ENCODE measurements around the gene PDHX. TPM values are rescaled to one million over a fixed set of nuclear protein-coding genes. Genes with fewer than 3 reads are reported as not detected.

The PDHX gene
- total and polyA plus RNA-seq, 2 of the 4 experiments (the other 2 are of a cell fraction): 19.8 to 26.7 TPM

GRCh38 chr11:34988294-34989255 is 72.2 kb downstream of the PDHX start (continued):
- no peak for TF ChIP-seq RCOR1 (IDR thresholded peaks at IDR 0.05; ENCODE audit: insufficient replicate concordance, low read length)
- no peak for TF ChIP-seq FOS (IDR thresholded peaks at IDR 0.05; ENCODE audit: low read depth, low read length)
- TF ChIP-seq CEBPB (IDR thresholded peaks at IDR 0.05; ENCODE audit: low read depth, low read length): no peak

GRCh38 chr11:34990916-34991315 is 74.5 kb downstream of the PDHX start:
- ChIA-PET POLR2A (ENCODE audit: unreplicated experiment) (no interaction called here), CTCF (no interaction called here)
- H3K9ac ChIP-seq (ENCODE audit: low read depth, low read length): no peak overlapping the region
- no peaks in the 10 kb centered on the region for H4K20me1 ChIP-seq (ENCODE audit: insufficient read depth, low read length)
- H2BK120ac ChIP-seq (ENCODE audit: low read depth, low read length): no peak overlapping the region
- H2AK5ac ChIP-seq (ENCODE audit: low read depth, low read length): no peak overlapping the region
- no peak overlapping the region for H4K8ac ChIP-seq (ENCODE audit: low read depth in 2 of 2, low read length in 2 of 2)
- no peak overlapping the region for H2BK5ac ChIP-seq (ENCODE audit: low read depth, low read length, poor library complexity, severe bottlenecking)
- H3K18ac ChIP-seq (ENCODE audit: low read depth, low read length): no peak overlapping the region
- H3K56ac ChIP-seq (ENCODE audit: extremely low read depth, insufficient read depth, low read length): no peak overlapping the region
- intact Hi-C loops (cut with micrococcal nuclease): loop anchor here (10.0 kb wide), 1 partner anchor 406 kb away; no protein-coding TSS in a partner anchor
- H3K9me3 ChIP-seq (ENCODE audit: control insufficient read depth, insufficient read depth, low read length): no peaks in the 10 kb centered on the region
- peaks cover 9% of the 10 kb centered on the region for H3K36me3 ChIP-seq (ENCODE audit: control insufficient read depth, insufficient read depth, low read length)
- H3K4me1 ChIP-seq (ENCODE audit: control insufficient read depth, insufficient read depth, low read length): peaks cover 12% of the 10 kb centered on the region
- no peaks in the 10 kb centered on the region for H3K27me3 ChIP-seq (ENCODE audit: control insufficient read depth, insufficient read depth, low read length)
- no peak overlapping the region for H2BK15ac ChIP-seq (ENCODE audit: low read depth, low read length)
- H4K91ac ChIP-seq (ENCODE audit: insufficient read depth, low read depth, low read length): no peak overlapping the region
- H2BK20ac ChIP-seq (ENCODE audit: low read depth, low read length): no peak overlapping the region
- 100% methylated on average over 1 of the region's 2 CpGs; no CpG with 5 or more reads in 1 of the 2 experiments for WGBS, 2 experiments (ENCODE audit: extremely low coverage in 2 of 2, insufficient read length in 1 of 2)
- no peak overlapping the region for H3K4me2 ChIP-seq (ENCODE audit: low read depth, low read length)
- H3K14ac ChIP-seq (replicated peaks; ENCODE audit: low read depth, low read length): no peak overlapping the region
- no TSS peak for BruUV-seq (replicated peaks)
- no peak overlapping the region for H4K5ac ChIP-seq (ENCODE audit: low read depth, low read length)
- peaks cover 10% of the 10 kb centered on the region for H3K9me1 ChIP-seq (ENCODE audit: insufficient read depth, low read length)
- DNase-seq (no peak), ATAC-seq (ENCODE audit: low read depth) (no peak)
- H3K4me3 ChIP-seq (ENCODE audit: insufficient read depth, low read depth, low read length): no peak overlapping the region
- H2AK9ac ChIP-seq (replicated peaks; ENCODE audit: low read depth, low read length, poor library complexity): no peak overlapping the region
- H3K79me1 ChIP-seq (ENCODE audit: low read depth in 1 of 2, low read length in 2 of 2): peaks cover 15 to 37% of the 10 kb centered on the region in 2 experiments
- dilution Hi-C loops (cut with HindIII; ENCODE audit: low sequenced_read_pairs, unreplicated experiment): no loop called here
- no peak overlapping the region for H3K23ac ChIP-seq (ENCODE audit: low read depth, low read length)
- in situ Hi-C loops (cut with MboI; ENCODE audit: low sequenced_read_pairs): loop anchor here (10.0 kb wide), 1 partner anchor 384 kb away; no protein-coding TSS in a partner anchor
- H3K4ac ChIP-seq (ENCODE audit: low read depth, low read length): no peak overlapping the region
- no peak overlapping the region for H3K27ac ChIP-seq (ENCODE audit: insufficient read depth, low read length)
- no peak overlapping the region for H2AFZ ChIP-seq (replicated peaks; ENCODE audit: low read length, poor library complexity)
- TF ChIP-seq NFE2L2 (IDR thresholded peaks at IDR 0.05; ENCODE audit: low read depth, low read length) (no peak), RFX5 (IDR thresholded peaks at IDR 0.05; ENCODE audit: low read depth, low read length) (no peak), RCOR1 (IDR thresholded peaks at IDR 0.05; ENCODE audit: insufficient replicate concordance, low read length) (no peak), CHD1 (IDR thresholded peaks at IDR 0.05; ENCODE audit: low read depth, low read length) (no peak), RAD21 (IDR thresholded peaks at IDR 0.05; ENCODE audit: low read length) (no peak), ELK1 (IDR thresholded peaks at IDR 0.05; ENCODE audit: borderline replicate concordance, low read depth, low read length) (no peak), BHLHE40 (IDR thresholded peaks at IDR 0.05; ENCODE audit: low read depth, low read length) (no peak), FOS (IDR thresholded peaks at IDR 0.05; ENCODE audit: low read depth, low read length) (no peak)
